Lower lobe of right lung (tissue), 2 donors: ENCODE data around the gene GFOD2. TPM values are rescaled to one million over a fixed set of nuclear protein-coding genes. Genes with fewer than 3 reads are reported as not detected.

ENCODE experiments used
- ATAC-seq, 2 donors: fragments of 200-7000 bp; cut with Tn5 transposase; one replicate each; pipeline ENCODE4 v1.9.1; 2020 to 2022; ENCODE audit warnings: mild to moderate bottlenecking in 2 of 2, moderate library complexity in 2 of 2
- DNase-seq: peaks from one replicate; pipeline ENCODE4 v3.0.0-alpha.2; 2020
- H3K27ac ChIP-seq: fragments of 200-600 bp; one replicate; pipeline ENCODE4 v1.8.0; 2022
- H3K27me3 ChIP-seq: fragments of 200-600 bp; one replicate; pipeline ENCODE4 v1.8.0; 2022; ENCODE audit warnings: low read depth
- H3K36me3 ChIP-seq: fragments of 200-600 bp; one replicate; pipeline ENCODE4 v1.8.0; 2022; ENCODE audit warnings: mild to moderate bottlenecking
- H3K4me1 ChIP-seq: fragments of 200-600 bp; one replicate; pipeline ENCODE4 v1.8.0; 2022
- H3K4me3 ChIP-seq: fragments of 200-600 bp; one replicate; pipeline ENCODE4 v1.8.0; 2022; ENCODE audit warnings: mild to moderate bottlenecking
- H3K9me3 ChIP-seq: fragments of 200-600 bp; one replicate; pipeline ENCODE4 v1.8.0; 2022
- CTCF ChIP-seq: fragments of 200-600 bp; IDR thresholded peaks from one replicate; pipeline ENCODE4 v1.8.0; 2022; ENCODE audit warnings: antibody characterized with exemption, mild to moderate bottlenecking
- intact Hi-C: fragments of 100-400 bp; cut with DNase I; formaldehyde crosslinking; loops from one replicate; pipeline ENCODE4 v1.11.0; 2022
- total RNA-seq: library from RNA; stranded (reverse); fragmentation: NEBNext Ultra II Directional; extraction: Animal tissue kit (Norgen Biotek cat#: 25700); gene quantifications from one replicate; pipeline ENCODE4 v1.2.1, GENCODE V29; 2021
- donor health status: DM: no; HTN: yes; CAD: no; lungs with severe emphysema.

The GFOD2 gene
- total RNA-seq, 1 donor from 2014 or later: 18.9 TPM

GRCh38 chr16:67657017-67657608, 62.0 kb downstream of the GFOD2 start:
- intact Hi-C loops: no loop called here
- Histone ChIP-seq H3K4me1 (peaks cover 27% of the 10 kb centered on the region), H3K36me3 (peaks cover 17% of the 10 kb centered on the region), H3K4me3 (no peak overlapping the region), H3K27me3 (peaks cover 21% of the 10 kb centered on the region), H3K9me3 (no peaks in the 10 kb centered on the region), H3K27ac (no peak overlapping the region)
- DNase-seq (no peak), ATAC-seq (no peak)
- TF ChIP-seq CTCF: no peak

- no peak for ATAC-seq
- peaks cover 26% of the 10 kb centered on the region for H3K4me1 ChIP-seq
- intact Hi-C loops: no loop called here
- H3K36me3 ChIP-seq: peaks cover 17% of the 10 kb centered on the region
- DNase-seq: no peak
- peaks cover 28% of the 10 kb centered on the region for H3K27me3 ChIP-seq
- no peak overlapping the region for H3K4me3 ChIP-seq
- no peak overlapping the region for H3K27ac ChIP-seq
- no peaks in the 10 kb centered on the region for H3K9me3 ChIP-seq
- TF ChIP-seq CTCF: no peak
These were observed 62.6 kb downstream of the GFOD2 start for GRCh38 chr16:67656344-67657016.

GRCh38 chr16:67655363-67655762, 63.8 kb downstream of the GFOD2 start:
- H3K9me3 ChIP-seq: no peaks in the 10 kb centered on the region
- H3K27me3 ChIP-seq: peaks cover 36% of the 10 kb centered on the region
- TF ChIP-seq CTCF: no peak
- no peak overlapping the region for H3K4me3 ChIP-seq
- H3K36me3 ChIP-seq: peaks cover 17% of the 10 kb centered on the region
- H3K4me1 ChIP-seq: peaks cover 19% of the 10 kb centered on the region
- no peak overlapping the region for H3K27ac ChIP-seq
- intact Hi-C loops: no loop called here
- DNase-seq (no peak), ATAC-seq (no peak)

- Histone ChIP-seq H3K27ac (no peak overlapping the region), H3K4me1 (peaks cover 16% of the 10 kb centered on the region), H3K9me3 (no peaks in the 10 kb centered on the region), H3K4me3 (no peak overlapping the region), H3K36me3 (peaks cover 17% of the 10 kb centered on the region), H3K27me3 (peaks cover 43% of the 10 kb centered on the region)
- intact Hi-C loops: no loop called here
- ATAC-seq: no peak
- DNase-seq: no peak
- no peak for TF ChIP-seq CTCF
These were observed 64.7 kb downstream of the GFOD2 start for GRCh38 chr16:67654403-67654911.

- no peak for DNase-seq
- Histone ChIP-seq H3K9me3 (no peaks in the 10 kb centered on the region), H3K36me3 (peaks cover 17% of the 10 kb centered on the region), H3K27me3 (peaks cover 49% of the 10 kb centered on the region), H3K4me3 (no peak overlapping the region), H3K4me1 (peaks cover 10% of the 10 kb centered on the region), H3K27ac (no peak overlapping the region)
- no peak for TF ChIP-seq CTCF
- ATAC-seq: no peak
- intact Hi-C loops: no loop called here
These were observed 65.2 kb downstream of the GFOD2 start for GRCh38 chr16:67653789-67654402.
